GM19438 (cell line): ENCODE data around the gene MMP23B.
"Not testable (repeated sequence)": the region's sequence is repeated elsewhere in the genome, so short reads cannot be mapped to it uniquely, and the experiment has no call there.

Experiments
- ATAC-seq: cut with Tn5 transposase; IDR thresholded peaks from one replicate; pipeline ENCODE4 v1.9.1; 2021; ENCODE audit warnings: low read depth; ENCODE audit not compliant: unreplicated experiment

MMP23B gene

GRCh38 chr1:1629430-1630190, 2.4 kb upstream of the MMP23B start:
- ATAC-seq = no peak

DNA sequence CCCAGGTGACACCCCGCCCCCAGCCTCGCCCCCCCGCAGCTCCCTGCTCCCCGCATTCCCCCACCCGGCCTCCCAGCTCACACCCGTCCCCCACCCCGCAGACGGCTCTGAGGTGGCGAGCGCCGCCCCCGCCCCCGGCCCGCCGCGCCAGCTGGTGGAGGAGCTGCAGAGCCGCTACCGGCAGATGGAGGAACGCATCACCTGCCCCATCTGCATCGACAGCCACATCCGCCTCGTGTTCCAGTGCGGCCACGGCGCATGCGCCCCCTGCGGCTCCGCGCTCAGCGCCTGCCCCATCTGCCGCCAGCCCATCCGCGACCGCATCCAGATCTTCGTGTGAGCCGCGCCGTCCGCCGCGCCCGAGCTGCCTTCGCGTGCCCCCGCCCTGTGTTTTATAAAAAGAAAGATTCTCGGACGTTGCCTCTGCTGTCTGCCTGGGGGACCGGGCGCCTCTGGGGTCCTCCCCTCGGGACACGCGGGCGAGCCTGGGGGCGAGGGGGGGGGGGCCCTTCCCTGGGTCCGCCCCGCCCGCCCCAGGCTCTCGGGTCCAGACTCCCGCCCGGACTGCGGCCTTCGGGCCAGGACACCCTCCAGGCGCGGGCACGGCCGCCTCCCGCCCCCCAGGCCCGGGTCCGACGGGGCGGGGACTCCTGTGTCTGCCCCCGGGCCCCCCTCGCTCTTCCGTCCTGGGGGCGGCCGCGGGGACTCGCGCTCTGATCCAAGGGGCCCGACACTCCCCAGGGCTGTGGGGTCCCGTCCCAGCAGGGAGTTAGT, 1.6 kb upstream of the MMP23B start:
- peak; percentile 53 for ATAC-seq

DNA sequence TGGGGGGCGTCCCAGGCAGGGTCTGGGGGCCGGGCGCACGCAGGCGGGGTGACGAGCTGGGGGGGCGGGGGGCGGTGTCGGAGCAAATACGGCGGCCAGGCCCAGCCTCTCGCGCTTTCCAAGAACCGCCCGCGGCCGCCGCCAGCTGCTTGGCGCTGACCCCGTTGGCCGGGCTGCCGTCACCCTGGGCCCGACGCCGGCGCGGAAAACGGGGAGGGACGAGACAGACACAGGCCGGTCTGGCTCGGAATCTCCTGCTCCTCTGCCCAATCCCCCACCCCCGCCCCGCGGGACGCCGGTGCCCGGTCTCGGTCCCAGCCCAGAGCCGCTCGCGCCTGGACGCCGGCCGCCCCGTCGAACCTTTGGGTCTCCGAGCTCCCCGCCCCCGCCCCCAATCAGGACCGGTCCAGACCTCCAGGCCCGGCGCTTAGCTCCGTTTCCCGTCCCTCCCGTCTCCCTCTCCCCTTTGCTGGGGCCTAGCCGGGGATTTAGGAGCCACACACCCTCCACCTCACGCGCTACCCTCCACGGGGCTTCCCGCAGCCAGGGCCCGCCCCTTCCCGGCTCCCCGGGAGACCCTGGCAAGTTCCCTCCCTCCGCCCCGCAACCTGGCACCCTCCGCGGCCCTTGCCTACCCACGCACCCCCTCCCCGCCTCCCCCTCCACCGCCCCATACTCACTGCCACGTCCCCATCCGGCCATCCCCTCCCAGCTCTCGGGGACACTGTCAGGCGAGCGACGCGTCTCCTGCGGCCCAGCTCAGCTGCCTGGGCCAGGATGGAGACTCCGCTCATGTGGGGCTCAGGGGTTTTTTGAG, 800 bp upstream of the MMP23B start:
- no peak for ATAC-seq

DNA sequence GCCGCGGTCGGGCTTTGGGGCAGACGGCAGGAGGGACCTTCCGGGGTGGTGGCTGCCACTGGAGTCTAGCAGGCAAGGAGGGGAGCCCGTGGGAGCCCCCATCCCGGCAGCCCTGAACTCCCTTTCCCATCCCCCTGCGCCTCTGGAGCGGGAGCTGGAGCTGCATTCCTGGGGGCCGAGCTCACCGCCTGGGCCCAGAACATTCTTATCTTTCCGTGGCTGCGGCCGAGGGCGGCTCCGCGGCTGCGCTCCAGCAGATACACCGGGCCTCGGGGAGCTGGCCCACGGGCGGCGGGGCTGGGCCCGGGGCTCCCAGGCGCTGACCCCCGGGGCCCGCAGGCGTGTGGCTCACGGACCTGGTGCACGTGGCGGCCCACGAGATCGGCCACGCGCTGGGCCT, 1.4 kb downstream of the MMP23B start:
- ATAC-seq = not testable (repeated sequence)

GRCh38 chr1:1634613-1635012, 2.6 kb downstream of the MMP23B start:
- not testable (repeated sequence) for ATAC-seq

DNA sequence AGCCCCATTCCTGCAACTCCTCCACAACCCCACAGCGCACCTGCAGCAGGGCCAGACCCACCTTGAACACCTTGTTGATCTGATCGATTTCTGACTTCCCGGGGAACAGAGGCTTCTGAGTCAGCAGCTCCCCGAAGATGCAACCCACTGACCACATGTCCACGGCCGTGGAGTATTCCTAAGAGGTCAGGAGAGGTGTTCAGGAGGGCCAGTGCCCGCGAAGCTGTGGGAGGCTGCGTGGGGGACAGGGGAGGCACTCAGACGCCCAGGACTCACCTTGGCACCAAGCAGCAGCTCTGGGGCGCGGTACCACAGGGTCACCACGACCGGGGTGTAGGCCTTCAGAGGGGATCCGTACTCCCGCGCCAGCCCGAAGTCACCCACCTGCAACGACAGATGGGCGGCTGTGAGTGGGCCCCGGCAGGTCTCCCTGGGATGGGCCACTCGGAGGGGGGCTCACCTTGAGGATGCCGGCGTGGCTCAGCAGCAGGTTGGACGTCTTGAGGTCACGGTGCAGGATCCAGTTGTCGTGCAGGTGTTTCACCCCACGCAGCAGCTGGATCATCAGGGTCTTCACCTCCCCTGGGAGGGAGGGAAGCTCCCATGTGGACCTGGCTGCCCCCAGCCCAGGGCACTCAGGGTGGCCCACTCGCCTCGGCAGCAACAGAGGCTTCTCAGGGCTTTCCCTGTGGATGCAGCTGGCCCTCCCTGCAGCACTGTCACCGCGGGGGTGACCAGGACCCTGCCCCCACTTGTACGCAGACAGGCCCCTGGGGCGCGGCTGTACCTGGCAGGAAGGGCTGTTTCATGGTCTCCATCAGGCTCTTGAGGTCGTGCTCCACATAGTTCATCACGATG, 4.9 kb downstream of the MMP23B start:
- not testable (repeated sequence) for ATAC-seq

DNA sequence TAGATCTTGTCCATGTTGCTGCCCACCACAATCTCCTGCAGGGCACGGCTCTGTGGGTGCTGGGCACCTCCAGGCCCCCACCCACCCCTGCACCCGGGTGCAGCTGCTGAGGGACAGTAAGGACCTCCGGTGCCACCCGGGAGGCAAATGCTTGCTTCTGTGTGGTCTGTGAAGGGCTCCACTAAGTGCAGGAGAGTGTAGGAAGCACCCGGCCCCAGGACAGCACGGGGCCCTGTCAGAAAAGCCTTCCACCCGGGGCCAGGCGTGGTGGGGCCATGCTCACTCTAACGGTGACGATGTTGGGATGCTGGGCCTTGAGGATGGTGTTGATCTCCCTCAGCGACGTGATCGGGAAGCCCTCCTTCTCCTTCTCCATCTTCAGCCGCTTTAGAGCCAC, 5.5 kb downstream of the MMP23B start:
- not testable (repeated sequence) for ATAC-seq

GRCh38 chr1:1638528-1638927, 6.6 kb downstream of the MMP23B start:
- not testable (repeated sequence) for ATAC-seq

- not testable (repeated sequence) for ATAC-seq
Observed at GRCh38 chr1:1639368-1639767, 7.4 kb downstream of the MMP23B start.

GRCh38 chr1:1640081-1640480, 8.1 kb downstream of the MMP23B start:
- not testable (repeated sequence) for ATAC-seq

GRCh38 chr1:1640711-1641461, 8.9 kb downstream of the MMP23B start:
- not testable (repeated sequence) for ATAC-seq

GRCh38 chr1:1646326-1646725, 14.4 kb downstream of the MMP23B start:
- ATAC-seq = not testable (repeated sequence)

DNA sequence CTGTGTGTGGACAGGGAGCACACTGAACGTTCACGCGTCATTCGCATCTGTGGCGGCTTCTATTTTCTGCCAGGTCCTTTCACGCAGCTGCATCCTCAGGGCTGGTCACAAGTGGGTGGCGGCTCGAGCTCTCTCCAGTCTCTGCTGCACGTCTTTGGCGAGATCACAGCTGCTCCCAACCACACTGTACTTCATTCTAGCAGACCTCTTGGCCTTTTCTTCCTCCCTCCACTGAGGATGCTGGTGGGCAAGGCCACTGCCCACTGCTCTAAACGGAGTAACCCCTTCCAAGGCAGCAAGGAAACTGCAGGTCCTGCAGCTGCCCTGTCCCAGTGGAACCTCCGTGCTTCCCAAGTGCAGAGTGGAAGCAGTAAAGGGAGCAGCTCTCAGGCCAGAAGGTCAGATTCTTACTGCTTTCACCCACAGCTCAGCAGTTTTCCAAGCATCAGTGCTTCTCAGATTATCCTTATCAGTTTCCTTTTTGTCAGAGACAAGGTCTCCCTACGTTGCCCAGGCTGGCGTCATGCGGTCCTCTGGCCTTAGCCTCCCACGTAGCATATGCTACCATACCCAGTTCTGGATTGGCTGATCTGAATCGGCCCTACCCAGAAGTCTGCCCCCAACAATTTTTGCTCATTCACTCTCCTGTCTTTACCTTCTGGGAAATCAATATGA, 15.7 kb downstream of the MMP23B start:
- not testable (repeated sequence) for ATAC-seq

DNA sequence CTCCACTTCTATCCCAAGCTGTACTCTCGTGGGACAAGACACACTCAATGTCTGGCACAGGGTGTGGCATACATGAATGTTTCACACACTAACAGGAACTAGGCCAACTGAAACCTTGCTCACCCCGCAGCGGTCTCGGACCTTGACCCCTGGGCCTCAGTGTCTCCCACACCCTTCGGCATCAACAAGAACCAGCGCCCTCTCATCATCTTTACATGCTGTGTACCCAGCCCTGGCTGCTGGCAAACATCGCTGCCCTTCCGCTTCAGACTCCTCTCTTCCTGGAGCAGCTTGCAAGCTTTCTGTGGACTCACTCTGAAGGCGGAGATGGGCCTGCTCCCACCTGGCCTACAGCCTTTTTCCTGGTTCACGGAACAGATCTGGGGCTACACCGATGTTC, 16.3 kb downstream of the MMP23B start:
- ATAC-seq = not testable (repeated sequence)

- ATAC-seq = peak; percentile 83
Observed at GRCh38 chr1:1658583-1659549, 26.9 kb downstream of the MMP23B start, which contains the start of gene CDK11B. CDK11B (minus strand) TSS chr1:1659004; CDS start chr1:1657485, 1,519 bp downstream.

- ATAC-seq = not testable (repeated sequence)
Observed at GRCh38 chr1:1662392-1662791, 30.4 kb downstream of the MMP23B start.

DNA sequence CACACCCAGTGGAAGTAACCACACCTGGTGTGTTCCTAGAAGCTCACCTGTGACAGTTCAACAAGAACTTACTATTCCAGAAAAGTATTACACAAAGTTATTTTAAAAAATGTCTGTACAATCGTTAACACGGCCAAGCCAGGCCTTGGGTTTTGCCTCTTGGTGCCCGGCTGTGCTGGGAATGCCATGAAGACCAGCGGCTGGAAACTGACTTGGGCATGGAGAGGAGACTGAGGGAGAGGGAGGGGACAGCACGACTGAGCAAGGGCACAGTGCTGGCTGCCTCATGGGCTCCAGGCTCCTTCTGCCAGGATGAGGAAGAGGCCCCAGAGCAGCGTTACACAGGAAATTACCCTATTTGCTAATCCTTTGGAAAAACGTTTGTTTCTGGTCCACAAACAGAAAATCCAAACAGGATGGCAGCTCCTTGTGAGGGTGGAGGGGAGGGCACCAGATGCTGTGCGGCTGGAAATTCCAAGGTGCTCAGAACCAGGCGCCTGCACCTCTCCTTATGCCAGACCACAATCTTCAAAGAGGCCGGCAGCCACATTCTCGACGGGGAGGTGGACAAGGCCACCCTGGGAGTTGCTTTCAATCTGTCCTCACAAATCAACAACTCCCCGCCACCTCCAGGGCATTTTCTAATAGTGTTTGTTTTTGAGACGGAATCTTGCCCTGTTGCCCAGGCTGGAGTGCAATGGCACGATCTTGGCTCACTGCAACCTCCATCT, 31.0 kb downstream of the MMP23B start:
- not testable (repeated sequence) for ATAC-seq
